DND-41 (cell line): Measurements from ENCODE around the gene NCOA3.

Experiments
- ATAC-seq: fragments of 200-7000 bp; cut with Tn5 transposase; 3 replicates; pipeline ENCODE4 v1.9.1; 2021; ENCODE audit warnings: low read depth; ENCODE audit not compliant: insufficient read depth
- DNase-seq: peaks from one replicate; pipeline ENCODE4 v3.0.0-alpha.2; 2020
- H2AFZ ChIP-seq: 2 replicates; pipeline ENCODE4 v1.6.0; 2012; ENCODE audit warnings: low read depth, low read length
- H3K27ac ChIP-seq: 2 replicates; pipeline ENCODE4 v1.5.1; 2012; ENCODE audit warnings: low read length, inconsistent platforms
- H3K27me3 ChIP-seq: fragments of 200-600 bp; sonication (generic); 2 replicates; pipeline ENCODE4 v1.6.0; 2012; ENCODE audit warnings: low read length, mild to moderate bottlenecking, inconsistent platforms; ENCODE audit not compliant: insufficient read depth, poor library complexity
- H3K36me3 ChIP-seq: 2 replicates; pipeline ENCODE4 v1.5.1; 2012; ENCODE audit warnings: low read length, inconsistent platforms; ENCODE audit not compliant: insufficient read depth
- H3K4me1 ChIP-seq: 2 replicates; pipeline ENCODE4 v1.5.1; 2012; ENCODE audit warnings: mild to moderate bottlenecking, low read length; ENCODE audit not compliant: insufficient read depth
- H3K4me2 ChIP-seq: 2 replicates; pipeline ENCODE4 v1.6.0; 2012; ENCODE audit warnings: mild to moderate bottlenecking, moderate library complexity, low read length, inconsistent platforms; ENCODE audit not compliant: insufficient read depth
- H3K4me3 ChIP-seq, 2 experiments: fragments of 200-600 bp in 1 of 2; shearing (Covaris generic) in 1 of 2; 2 replicates each; pipeline ENCODE4 v1.5.1; 2012 to 2016; ENCODE audit warnings: inconsistent platforms in 2 of 2, low read length in 2 of 2, mild to moderate bottlenecking in 2 of 2, low read depth in 1 of 2, moderate library complexity in 1 of 2
- H3K79me2 ChIP-seq: 2 replicates; pipeline ENCODE4 v1.6.0; 2012; ENCODE audit warnings: low read length, inconsistent platforms; ENCODE audit not compliant: insufficient read depth
- H3K9ac ChIP-seq: 2 replicates; pipeline ENCODE4 v1.6.0; 2012; ENCODE audit warnings: low read depth, mild to moderate bottlenecking, inconsistent platforms, low read length, moderate library complexity
- H3K9me3 ChIP-seq: 2 replicates; pipeline ENCODE4 v1.5.1; 2012; ENCODE audit warnings: low read length, moderate library complexity, mild to moderate bottlenecking, inconsistent platforms; ENCODE audit not compliant: insufficient read depth, severe bottlenecking
- H4K20me1 ChIP-seq: 2 replicates; pipeline ENCODE4 v1.6.0; 2012; ENCODE audit warnings: low read length; ENCODE audit not compliant: insufficient read depth
- CTCF ChIP-seq: IDR thresholded peaks from 2 replicates; pipeline ENCODE4 v1.5.1; 2012; ENCODE audit warnings: borderline replicate concordance, low read length, moderate library complexity, mild to moderate bottlenecking; ENCODE audit not compliant: poor library complexity, severe bottlenecking; ENCODE audit errors: extremely low read depth
- EZH2 ChIP-seq: IDR thresholded peaks from 3 replicates; pipeline ENCODE4 v1.6.1; 2012; ENCODE audit warnings: borderline replicate concordance, low read depth, mild to moderate bottlenecking, moderate library complexity, low read length, inconsistent platforms; ENCODE audit not compliant: severe bottlenecking

NCOA3 gene

GRCh38 chr20:47701612-47702011, 199.9 kb downstream of the NCOA3 start:
- no peak overlapping the region for H3K4me2 ChIP-seq
- H3K27me3 ChIP-seq, result no peaks in the 10 kb centered on the region
- H3K9ac ChIP-seq, result no peak overlapping the region
- H3K9me3 ChIP-seq, result no peaks in the 10 kb centered on the region
- no peaks in the 10 kb centered on the region for H4K20me1 ChIP-seq
- TF ChIP-seq EZH2, result no peak
- no peak for TF ChIP-seq CTCF
- H3K79me2 ChIP-seq, result no peaks in the 10 kb centered on the region
- no peaks in the 10 kb centered on the region for H3K4me1 ChIP-seq
- DNase-seq (no peak), ATAC-seq (no peak)
- H3K27ac ChIP-seq, result no peak overlapping the region
- H3K36me3 ChIP-seq, result no peaks in the 10 kb centered on the region
- H2AFZ ChIP-seq, result no peak overlapping the region
- no peak overlapping the region for H3K4me3 ChIP-seq

- Histone ChIP-seq H3K4me1 (no peaks in the 10 kb centered on the region), H3K27me3 (no peaks in the 10 kb centered on the region), H3K9ac (no peak overlapping the region), H2AFZ (no peak overlapping the region), H3K36me3 (no peaks in the 10 kb centered on the region), H3K9me3 (no peaks in the 10 kb centered on the region), H3K4me2 (no peak overlapping the region), H4K20me1 (no peaks in the 10 kb centered on the region), H3K79me2 (no peaks in the 10 kb centered on the region), H3K4me3 (no peak overlapping the region), H3K27ac (no peak overlapping the region)
- TF ChIP-seq CTCF (no peak), EZH2 (no peak)
- DNase-seq, result no peak
- ATAC-seq, result no peak
These were observed 202.1 kb downstream of the NCOA3 start for GRCh38 chr20:47703748-47704147.

- Histone ChIP-seq H3K4me2 (no peak overlapping the region), H3K27ac (no peak overlapping the region), H4K20me1 (no peaks in the 10 kb centered on the region), H3K27me3 (no peaks in the 10 kb centered on the region), H3K9ac (no peak overlapping the region), H3K9me3 (no peaks in the 10 kb centered on the region), H3K79me2 (no peaks in the 10 kb centered on the region), H3K36me3 (no peaks in the 10 kb centered on the region), H2AFZ (no peak overlapping the region), H3K4me3 (no peak overlapping the region), H3K4me1 (no peaks in the 10 kb centered on the region)
- no peak for ATAC-seq
- TF ChIP-seq EZH2, result no peak
- TF ChIP-seq CTCF, result peak; percentile 4
- DNase-seq, result no peak
These were observed 203.2 kb downstream of the NCOA3 start for GRCh38 chr20:47704746-47705496.
